ENCODE results near the gene BORCS8.

BORCS8 gene

GRCh38 chr19:19170053-19170872, 21.7 kb downstream of the BORCS8 start, which contains the start of gene MEF2B:
Gene MEF2B, minus strand, starts transcription at chr19:19170263. Its CDS starts 19,528 bp downstream, at chr19:19150735.
- TF ChIP-seq, protein P1, sequence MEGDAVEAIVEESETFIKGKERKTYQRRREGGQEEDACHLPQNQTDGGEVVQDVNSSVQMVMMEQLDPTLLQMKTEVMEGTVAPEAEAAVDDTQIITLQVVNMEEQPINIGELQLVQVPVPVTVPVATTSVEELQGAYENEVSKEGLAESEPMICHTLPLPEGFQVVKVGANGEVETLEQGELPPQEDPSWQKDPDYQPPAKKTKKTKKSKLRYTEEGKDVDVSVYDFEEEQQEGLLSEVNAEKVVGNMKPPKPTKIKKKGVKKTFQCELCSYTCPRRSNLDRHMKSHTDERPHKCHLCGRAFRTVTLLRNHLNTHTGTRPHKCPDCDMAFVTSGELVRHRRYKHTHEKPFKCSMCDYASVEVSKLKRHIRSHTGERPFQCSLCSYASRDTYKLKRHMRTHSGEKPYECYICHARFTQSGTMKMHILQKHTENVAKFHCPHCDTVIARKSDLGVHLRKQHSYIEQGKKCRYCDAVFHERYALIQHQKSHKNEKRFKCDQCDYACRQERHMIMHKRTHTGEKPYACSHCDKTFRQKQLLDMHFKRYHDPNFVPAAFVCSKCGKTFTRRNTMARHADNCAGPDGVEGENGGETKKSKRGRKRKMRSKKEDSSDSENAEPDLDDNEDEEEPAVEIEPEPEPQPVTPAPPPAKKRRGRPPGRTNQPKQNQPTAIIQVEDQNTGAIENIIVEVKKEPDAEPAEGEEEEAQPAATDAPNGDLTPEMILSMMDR (IDR thresholded peaks at IDR 0.05; ENCODE audit: borderline replicate concordance, insufficient read depth, low read depth, low read length): no peak
- H3K4me3 ChIP-seq (ENCODE audit: low read depth, low read length): peak within 1 kb of the TSS; percentile 57

- peak overlapping the region; percentile 57 for H3K4me3 ChIP-seq (ENCODE audit: low read depth, low read length)
Observed at GRCh38 chr19:19169236-19170052, 22.5 kb downstream of the BORCS8 start.

GRCh38 chr19:19167612-19168011, 24.3 kb downstream of the BORCS8 start:
- TF ChIP-seq, protein P1 (IDR thresholded peaks at IDR 0.05; ENCODE audit: borderline replicate concordance, insufficient read depth, low read depth, low read length): no peak

More at GRCh38 chr19:19169236-19170052, 22.5 kb downstream of the BORCS8 start:
- TF ChIP-seq, protein P1 (IDR thresholded peaks at IDR 0.05; ENCODE audit: borderline replicate concordance, insufficient read depth, low read depth, low read length): no peak

GRCh38 chr19:19165396-19165795, 26.6 kb downstream of the BORCS8 start:
- TF ChIP-seq, protein P1 (IDR thresholded peaks at IDR 0.05; ENCODE audit: borderline replicate concordance, insufficient read depth, low read depth, low read length): no peak
- H3K4me3 ChIP-seq (ENCODE audit: low read depth, low read length): no peak overlapping the region

More at GRCh38 chr19:19167612-19168011, 24.3 kb downstream of the BORCS8 start:
- H3K4me3 ChIP-seq (ENCODE audit: low read depth, low read length): peak overlapping the region; percentile 24

DNA sequence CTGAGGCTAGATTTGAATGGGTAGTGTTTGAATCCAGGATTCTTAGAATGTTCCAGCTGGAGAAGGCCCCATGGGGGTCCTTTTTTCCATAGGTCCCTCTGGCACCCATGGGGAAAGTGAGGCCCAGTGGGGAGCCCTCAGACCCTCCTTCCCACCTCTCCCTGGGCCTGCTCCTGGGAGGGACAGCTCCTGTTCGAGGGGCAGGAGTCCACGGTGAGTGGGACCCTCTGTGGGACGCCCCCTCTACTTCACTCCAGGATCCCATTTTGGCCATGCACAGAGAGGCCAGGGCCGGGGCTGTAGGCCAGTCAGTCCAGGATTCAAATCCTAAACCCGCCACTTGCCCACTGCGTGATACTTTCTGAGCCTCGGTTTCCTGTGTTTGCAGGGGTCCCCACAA, 29.5 kb downstream of the BORCS8 start:
- no peak overlapping the region for H3K4me3 ChIP-seq (ENCODE audit: low read depth, low read length)
- TF ChIP-seq, protein P1 (IDR thresholded peaks at IDR 0.05; ENCODE audit: borderline replicate concordance, insufficient read depth, low read depth, low read length): no peak

DNA sequence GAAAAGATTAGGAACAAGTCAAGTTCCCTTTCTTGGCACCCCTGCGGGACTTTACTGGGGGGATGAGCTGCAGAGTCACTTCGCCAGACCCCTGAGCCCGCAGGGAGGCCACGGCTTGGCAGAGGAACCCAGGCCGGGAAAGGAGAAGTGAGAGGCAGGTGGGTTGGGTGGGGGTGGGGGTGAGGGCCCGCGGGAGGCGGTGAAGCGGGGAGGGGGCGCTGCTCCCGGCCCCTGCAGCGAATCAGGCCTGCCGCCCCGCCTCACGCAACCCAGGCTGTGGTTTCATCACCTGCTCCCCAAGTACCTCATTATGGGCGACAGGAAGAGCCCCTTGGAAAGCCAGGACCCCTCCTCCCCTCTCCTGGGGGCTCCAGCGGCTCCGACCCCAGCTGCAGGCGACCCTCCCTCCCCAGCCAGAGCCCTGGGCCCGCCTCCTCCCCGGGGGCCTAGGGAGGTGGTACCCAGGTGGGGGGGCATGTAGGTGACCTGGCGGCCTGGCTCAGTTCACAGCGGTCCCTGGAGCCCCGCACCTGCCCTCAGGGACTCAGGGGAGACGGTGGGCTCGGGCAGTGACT, 31.4 kb downstream of the BORCS8 start:
- H3K4me3 ChIP-seq (ENCODE audit: low read depth, low read length): no peak overlapping the region
- TF ChIP-seq, protein P1 (IDR thresholded peaks at IDR 0.05; ENCODE audit: borderline replicate concordance, insufficient read depth, low read depth, low read length): no peak

Measured in GM12875 (cell line).